Lung (tissue), 12 donors: ENCODE data around the gene DHRSX. TPM values are rescaled to one million over a fixed set of nuclear protein-coding genes. Genes with fewer than 3 reads are reported as not detected.

Experiments
- ATAC-seq: fragments of 200-7000 bp; cut with Tn5 transposase; one replicate; pipeline ENCODE4 v1.9.1; 2020; ENCODE audit warnings: moderate number of reproducible peaks; ENCODE audit not compliant: insufficient read depth, low FRiP score
- DNase-seq, 3 donors: peaks; one replicate each; pipeline ENCODE4 v3.0.0-alpha.2; 2013 to 2017
- H3K27ac ChIP-seq, 2 donors: one replicate each; pipeline ENCODE4 v1.5.1; 2013; ENCODE audit warnings: mild to moderate bottlenecking in 2 of 2, moderate library complexity in 2 of 2, control low read depth in 1 of 2, inconsistent platforms in 1 of 2, low read depth in 1 of 2, low read length in 1 of 2
- H3K27me3 ChIP-seq, 3 donors: one replicate each; pipeline ENCODE4 v1.5.1; 2013; ENCODE audit warnings: low read length in 2 of 3; ENCODE audit not compliant: control insufficient read depth in 3 of 3, insufficient read depth in 3 of 3
- H3K36me3 ChIP-seq, 4 donors: one replicate each; pipeline ENCODE4 v1.5.1; 2013; ENCODE audit warnings: low read length in 4 of 4, mild to moderate bottlenecking in 1 of 4, moderate library complexity in 1 of 4; ENCODE audit not compliant: control insufficient read depth in 4 of 4, insufficient read depth in 4 of 4
- H3K4me1 ChIP-seq, 5 donors: one replicate each; pipeline ENCODE4 v1.5.1; 2013; ENCODE audit warnings: low read length in 5 of 5, mild to moderate bottlenecking in 2 of 5, moderate library complexity in 1 of 5; ENCODE audit not compliant: control insufficient read depth in 5 of 5, insufficient read depth in 5 of 5
- H3K4me3 ChIP-seq: one replicate; pipeline ENCODE4 v1.5.1; 2013; ENCODE audit warnings: mild to moderate bottlenecking, control low read depth, moderate library complexity
- H3K9ac ChIP-seq, 2 donors: one replicate each; pipeline ENCODE4 v1.5.1; 2013; ENCODE audit warnings: low read length in 2 of 2, control low read depth in 1 of 2; ENCODE audit not compliant: insufficient read depth in 1 of 2
- H3K9me3 ChIP-seq, 4 donors: one replicate each; pipeline ENCODE4 v1.5.1; 2013; ENCODE audit warnings: low read length in 3 of 4, mild to moderate bottlenecking in 1 of 4, moderate library complexity in 1 of 4; ENCODE audit not compliant: control insufficient read depth in 4 of 4, insufficient read depth in 3 of 4
- CTCF ChIP-seq: IDR thresholded peaks from 2 replicates; pipeline ENCODE4 v1.5.1; 2012; ENCODE audit warnings: mild to moderate bottlenecking; ENCODE audit errors: control extremely low read depth, extremely low read depth
- WGBS, 2 donors: extraction: QIAGEN DNeasy Blood & Tissue Kit; methylation state at CpG; one replicate each; pipeline ENCODE4 v1.1.7; 2013; 5-methylcytosine and 5-hydroxymethylcytosine counted together
- polyA plus RNA-seq, 2 donors: library from polyadenylated mRNA; stranded (reverse); fragments of 200-250 nt; gene quantifications; one replicate each; pipeline ENCODE4 v1.2.1, GENCODE V29; 2013
- total RNA-seq, 2 donors: library from RNA; depleted of rRNA in 1 of 2; stranded (reverse); fragments of >200 nt in 1 of 2; gene quantifications; one replicate each; pipeline ENCODE4 v1.2.1, GENCODE V29; 2014 to 2021
- donor health status: control.
- donor health status: control.
- donor health status: Bipolar disorder and iron deficiency.
- donor health status: healthy.
- donor health status: DM: yes; HTN: yes; CAD: no.

DHRSX gene
- total and polyA plus RNA-seq, 4 donors = 7.0 to 26.3 (median 18.9) TPM

GRCh38 chrX:2502120-2502667, 1.4 kb upstream of the DHRSX start:
- H3K4me1 ChIP-seq = peaks cover 6 to 27% (median 12%) of the 10 kb centered on the region in 5 donors
- TF ChIP-seq CTCF = no peak
- H3K9ac ChIP-seq = no peak overlapping the region
- ATAC-seq (no peak), DNase-seq (no peak)
- H3K36me3 ChIP-seq = no peaks in the 10 kb centered on the region
- WGBS, 2 donors = 84 to 87% methylated on average over 5 of the region's 5 CpGs
- no peak overlapping the region for H3K27ac ChIP-seq
- no peak overlapping the region for H3K4me3 ChIP-seq
- no peaks in the 10 kb centered on the region for H3K27me3 ChIP-seq
- H3K9me3 ChIP-seq = peaks cover 0 to 2% (median 0%) of the 10 kb centered on the region in 4 donors

GRCh38 chrX:2501559-2502102, 855 bp upstream of the DHRSX start:
- H3K36me3 ChIP-seq = no peaks in the 10 kb centered on the region
- H3K4me3 ChIP-seq = no peak overlapping the region
- peaks cover 0 to 2% (median 0%) of the 10 kb centered on the region in 4 donors for H3K9me3 ChIP-seq
- no peak for TF ChIP-seq CTCF
- no peak overlapping the region for H3K9ac ChIP-seq
- WGBS, 2 donors = 96% methylated on average over 5 of the region's 5 CpGs
- H3K27ac ChIP-seq = peak overlapping the region in 1 of 2 donors; percentile 10
- H3K27me3 ChIP-seq = no peaks in the 10 kb centered on the region
- ATAC-seq (no peak), DNase-seq (no peak)
- H3K4me1 ChIP-seq = peaks cover 6 to 27% (median 12%) of the 10 kb centered on the region in 5 donors

- WGBS, 2 donors = 1% methylated on average over 33 to 69 of the region's 70 CpGs
- DNase-seq (peak; percentile 47 to 56 (median 53)), ATAC-seq (peak; percentile 40)
- TF ChIP-seq CTCF = no peak
- H3K4me3 ChIP-seq = peak overlapping the region; percentile 86
- H3K36me3 ChIP-seq = peaks cover 0 to 4% (median 0%) of the 10 kb centered on the region in 4 donors
- no peaks in the 10 kb centered on the region for H3K27me3 ChIP-seq
- peaks cover 6 to 27% (median 12%) of the 10 kb centered on the region in 5 donors for H3K4me1 ChIP-seq
- H3K27ac ChIP-seq = peak overlapping the region; percentile 92 to 99
- peaks cover 0 to 2% (median 0%) of the 10 kb centered on the region in 4 donors for H3K9me3 ChIP-seq
- H3K9ac ChIP-seq = peak overlapping the region; percentile 68 to 88
These were observed 529 bp downstream of the DHRSX start for GRCh38 chrX:2500091-2500802.
